HEK293 (cell line): ENCODE results near the gene SYT13.

ENCODE experiments used
- CTCF ChIA-PET: fragments of 350-600 bp; formaldehyde crosslinking; extraction: SDS; loops from one replicate; lab custom pipeline; 2021; ENCODE audit warnings: antibody characterized with exemption; lab: Yijun Ruan, JAX
- POLR2A ChIA-PET: fragments of 300-600 bp; formaldehyde crosslinking; extraction: SDS; loops from one replicate; lab custom pipeline; 2020; ENCODE audit warnings: antibody characterized with exemption, inconsistent platforms; lab: Yijun Ruan, JAX
- H3K27ac ChIP-seq: fragments of 200-500 bp; sonication (Bioruptor generic); 2 replicates; pipeline ENCODE4 v1.5.1; 2014; ENCODE audit warnings: low read depth, low read length, control low read depth, inconsistent platforms; ENCODE audit errors: extremely low read depth
- H3K36me3 ChIP-seq, 2 experiments: fragments of 200-500 bp in 1 of 2; sonication (Bioruptor generic) in 1 of 2; 1 replicate in 1 of 2; 2 replicates in 1 of 2; pipeline ENCODE4 v1.5.1; 2014 to 2017; ENCODE audit warnings: inconsistent platforms in 2 of 2, low read length in 2 of 2; ENCODE audit not compliant: control insufficient read depth in 2 of 2, insufficient read depth in 1 of 2
- H3K4me1 ChIP-seq: fragments of 200-500 bp; sonication (Bioruptor generic); 2 replicates; pipeline ENCODE4 v1.5.1; 2014; ENCODE audit warnings: mild to moderate bottlenecking, low read length, inconsistent platforms; ENCODE audit not compliant: control insufficient read depth, insufficient read depth
- H3K4me3 ChIP-seq: 2 replicates; pipeline ENCODE4 v1.5.1; 2011; ENCODE audit warnings: low read depth, mild to moderate bottlenecking, control low read depth, low read length, moderate library complexity
- H3K9me3 ChIP-seq: fragments of 200-500 bp; sonication (Bioruptor generic); 2 replicates; pipeline ENCODE4 v1.5.1; 2014; ENCODE audit warnings: low read depth, low read length, inconsistent platforms; ENCODE audit not compliant: control insufficient read depth, insufficient read depth
- BCL11A ChIP-seq: fragments of 450-650 bp; formaldehyde crosslinking; IDR thresholded peaks from 2 replicates; pipeline ENCODE4 v1.5.1; 2016; ENCODE audit warnings: low read depth, missing biosample characterization, missing genetic modification characterization
- BCL11B ChIP-seq: fragments of 450-650 bp; formaldehyde crosslinking; IDR thresholded peaks from 2 replicates; pipeline ENCODE4 v1.5.1; 2016; ENCODE audit warnings: low read depth, missing biosample characterization, missing genetic modification characterization
- KLF16 ChIP-seq: fragments of 450-650 bp; formaldehyde crosslinking; IDR thresholded peaks from 2 replicates; pipeline ENCODE4 v1.5.1; 2017; ENCODE audit warnings: missing biosample characterization, missing genetic modification characterization
- MZF1 ChIP-seq: fragments of 450-650 bp; formaldehyde crosslinking; IDR thresholded peaks from 2 replicates; pipeline ENCODE4 v1.5.1; 2017; ENCODE audit warnings: missing biosample characterization, missing genetic modification characterization, borderline replicate concordance
- RBAK ChIP-seq: fragments of 450-650 bp; formaldehyde crosslinking; IDR thresholded peaks from 2 replicates; pipeline ENCODE4 v1.5.1; 2016; ENCODE audit warnings: missing biosample characterization, missing genetic modification characterization
- SP3 ChIP-seq: fragments of 450-650 bp; formaldehyde crosslinking; IDR thresholded peaks from 2 replicates; pipeline ENCODE4 v1.5.1; 2016; ENCODE audit warnings: missing biosample characterization, missing genetic modification characterization
- YY1 ChIP-seq: fragments of 450-650 bp; formaldehyde crosslinking; IDR thresholded peaks from 2 replicates; pipeline ENCODE4 v1.5.1; 2018; ENCODE audit warnings: missing biosample characterization, missing genetic modification characterization
- ZEB2 ChIP-seq: fragments of 450-650 bp; formaldehyde crosslinking; IDR thresholded peaks from 2 replicates; pipeline ENCODE4 v1.5.1; 2016; ENCODE audit warnings: missing biosample characterization, missing genetic modification characterization
- ZFP3 ChIP-seq: fragments of 450-650 bp; formaldehyde crosslinking; IDR thresholded peaks from 2 replicates; pipeline ENCODE4 v1.5.1; 2016; ENCODE audit warnings: low read depth, missing biosample characterization, missing genetic modification characterization
- ZFP37 ChIP-seq: fragments of 450-650 bp; formaldehyde crosslinking; IDR thresholded peaks from 2 replicates; pipeline ENCODE4 v1.5.1; 2016; ENCODE audit warnings: missing biosample characterization, missing genetic modification characterization
- ZNF132 ChIP-seq: fragments of 450-650 bp; formaldehyde crosslinking; IDR thresholded peaks from 2 replicates; pipeline ENCODE4 v1.5.1; 2017; ENCODE audit warnings: missing biosample characterization, missing genetic modification characterization, borderline replicate concordance
- ZNF140 ChIP-seq: fragments of 450-650 bp; formaldehyde crosslinking; IDR thresholded peaks from 2 replicates; pipeline ENCODE4 v1.5.1; 2016; ENCODE audit warnings: missing biosample characterization, missing genetic modification characterization
- ZNF18 ChIP-seq: fragments of 450-650 bp; formaldehyde crosslinking; IDR thresholded peaks from 2 replicates; pipeline ENCODE4 v1.5.1; 2016; ENCODE audit warnings: missing biosample characterization, missing genetic modification characterization
- ZNF184 ChIP-seq: fragments of 450-650 bp; IDR thresholded peaks from 2 replicates; pipeline ENCODE4 v1.5.1; 2018; ENCODE audit warnings: missing biosample characterization, mild to moderate bottlenecking, missing genetic modification characterization
- ZNF211 ChIP-seq: fragments of 450-650 bp; formaldehyde crosslinking; IDR thresholded peaks from 2 replicates; pipeline ENCODE4 v1.5.1; 2016; ENCODE audit warnings: low read depth, missing biosample characterization, missing genetic modification characterization
- ZNF23 ChIP-seq: fragments of 450-650 bp; formaldehyde crosslinking; IDR thresholded peaks from 2 replicates; pipeline ENCODE4 v1.5.1; 2016; ENCODE audit warnings: missing biosample characterization, missing genetic modification characterization, borderline replicate concordance
- ZNF239 ChIP-seq: fragments of 450-650 bp; formaldehyde crosslinking; IDR thresholded peaks from 2 replicates; pipeline ENCODE4 v1.5.1; 2016; ENCODE audit warnings: missing biosample characterization, missing genetic modification characterization
- ZNF266 ChIP-seq: fragments of 450-650 bp; formaldehyde crosslinking; IDR thresholded peaks from 2 replicates; pipeline ENCODE4 v1.5.1; 2016; ENCODE audit warnings: missing biosample characterization, missing genetic modification characterization, low read depth
- ZNF311 ChIP-seq: fragments of 450-650 bp; formaldehyde crosslinking; IDR thresholded peaks from 2 replicates; pipeline ENCODE4 v1.5.1; 2017; ENCODE audit warnings: missing biosample characterization, missing genetic modification characterization, borderline replicate concordance
- ZNF335 ChIP-seq: fragments of 450-650 bp; formaldehyde crosslinking; conservative IDR thresholded peaks from 2 replicates; pipeline ENCODE4 v1.5.1; 2016; ENCODE audit warnings: missing biosample characterization, missing genetic modification characterization
- ZNF398 ChIP-seq: fragments of 450-650 bp; formaldehyde crosslinking; IDR thresholded peaks from 2 replicates; pipeline ENCODE4 v1.5.1; 2017; ENCODE audit warnings: missing biosample characterization, missing genetic modification characterization
- ZNF548 ChIP-seq: fragments of 450-650 bp; formaldehyde crosslinking; IDR thresholded peaks from 2 replicates; pipeline ENCODE4 v1.5.1; 2016; ENCODE audit warnings: missing biosample characterization, missing genetic modification characterization
- ZNF624 ChIP-seq: fragments of 450-650 bp; formaldehyde crosslinking; IDR thresholded peaks from 2 replicates; pipeline ENCODE4 v1.5.1; 2017; ENCODE audit warnings: missing biosample characterization, missing genetic modification characterization
- ZNF664 ChIP-seq: fragments of 450-650 bp; formaldehyde crosslinking; IDR thresholded peaks from 2 replicates; pipeline ENCODE4 v1.5.1; 2016; ENCODE audit warnings: missing biosample characterization, missing genetic modification characterization
- ZNF670 ChIP-seq: fragments of 450-650 bp; formaldehyde crosslinking; IDR thresholded peaks from 2 replicates; pipeline ENCODE4 v1.5.1; 2016; ENCODE audit warnings: missing biosample characterization, missing genetic modification characterization, low read depth
- ZNF776 ChIP-seq: fragments of 450-650 bp; formaldehyde crosslinking; IDR thresholded peaks from 2 replicates; pipeline ENCODE4 v1.5.0; 2017; ENCODE audit warnings: missing biosample characterization, missing genetic modification characterization, borderline replicate concordance
- TF ChIP-seq, protein P1 (sequence below): fragments of 450-650 bp; formaldehyde crosslinking; IDR thresholded peaks from 2 replicates; pipeline ENCODE4 v1.5.1; 2016; ENCODE audit warnings: missing biosample characterization, missing genetic modification characterization
- TF ChIP-seq, protein P2 (sequence below): fragments of 450-650 bp; formaldehyde crosslinking; IDR thresholded peaks from 2 replicates; pipeline ENCODE4 v1.5.1; 2016; ENCODE audit warnings: missing biosample characterization, missing genetic modification characterization, borderline replicate concordance

The SYT13 gene

GRCh38 chr11:45225961-45226871 lies 59.9 kb downstream of the SYT13 start:
- CTCF ChIA-PET: interaction anchor here (1.0 kb wide), 1 partner anchor 43 kb away, joined by 5 read pairs; no protein-coding TSS in a partner anchor
- TF ChIP-seq ZNF664 (tag by site-specific recombination): no peak
- no peak for TF ChIP-seq YY1 (tag by site-specific recombination)
- no peak for TF ChIP-seq ZFP3 (tag by site-specific recombination)
- TF ChIP-seq, protein P1, sequence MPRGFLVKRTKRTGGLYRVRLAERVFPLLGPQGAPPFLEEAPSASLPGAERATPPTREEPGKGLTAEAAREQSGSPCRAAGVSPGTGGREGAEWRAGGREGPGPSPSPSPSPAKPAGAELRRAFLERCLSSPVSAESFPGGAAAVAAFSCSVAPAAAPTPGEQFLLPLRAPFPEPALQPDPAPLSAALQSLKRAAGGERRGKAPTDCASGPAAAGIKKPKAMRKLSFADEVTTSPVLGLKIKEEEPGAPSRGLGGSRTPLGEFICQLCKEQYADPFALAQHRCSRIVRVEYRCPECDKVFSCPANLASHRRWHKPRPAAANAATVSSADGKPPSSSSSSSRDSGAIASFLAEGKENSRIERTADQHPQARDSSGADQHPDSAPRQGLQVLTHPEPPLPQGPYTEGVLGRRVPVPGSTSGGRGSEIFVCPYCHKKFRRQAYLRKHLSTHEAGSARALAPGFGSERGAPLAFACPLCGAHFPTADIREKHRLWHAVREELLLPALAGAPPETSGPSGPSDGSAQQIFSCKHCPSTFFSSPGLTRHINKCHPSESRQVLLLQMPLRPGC (tag by site-specific recombination): no peak
- TF ChIP-seq ZNF211 (tag by site-specific recombination): no peak
- TF ChIP-seq ZNF335 (tag by site-specific recombination): no peak
- TF ChIP-seq ZFP37 (tag by site-specific recombination): no peak
- TF ChIP-seq ZNF670: no peak
- no peak for TF ChIP-seq ZNF624 (tag by site-specific recombination)
- no peak for TF ChIP-seq RBAK (tag by site-specific recombination)
- no peak for TF ChIP-seq ZNF140 (tag by site-specific recombination)
- no peak for TF ChIP-seq KLF16 (tag by site-specific recombination)
- TF ChIP-seq BCL11A (tag by site-specific recombination): no peak
- TF ChIP-seq ZNF132 (tag by site-specific recombination): no peak
- no peak for TF ChIP-seq ZNF184
- TF ChIP-seq MZF1 (tag by site-specific recombination): no peak
- no peak for TF ChIP-seq ZEB2
- TF ChIP-seq ZNF23 (tag by site-specific recombination): no peak
- no peak for TF ChIP-seq ZNF548 (tag by site-specific recombination)
- TF ChIP-seq, all 188 proteins: peak for 0
- H3K27ac ChIP-seq: no peak overlapping the region
- no peaks in the 10 kb centered on the region for H3K9me3 ChIP-seq
- POLR2A ChIA-PET: no interaction called here
- peaks cover 0 to 9% of the 10 kb centered on the region in 2 experiments; a peak in 1 of 3 replicates for H3K36me3 ChIP-seq
- no peaks in the 10 kb centered on the region for H3K4me1 ChIP-seq
- no peak overlapping the region for H3K4me3 ChIP-seq

DNA sequence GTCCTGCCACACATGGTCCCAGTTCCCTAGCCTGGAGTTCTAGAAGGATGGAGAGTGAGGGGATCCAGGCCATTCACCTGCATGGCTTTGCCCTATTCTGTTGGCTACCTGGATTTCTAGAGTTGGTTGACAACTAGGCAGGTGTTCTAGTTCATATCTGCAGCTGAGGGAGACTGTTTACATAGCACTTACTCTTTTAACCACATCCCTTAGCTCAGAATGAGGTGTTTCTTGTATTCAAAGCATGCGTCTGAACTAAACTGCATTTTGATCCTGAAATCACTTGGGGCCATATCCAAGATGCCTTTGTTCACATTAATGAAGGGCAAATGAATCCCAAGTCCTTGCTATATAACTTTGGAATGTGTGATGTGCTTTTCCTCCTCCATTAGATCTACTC lies 60.9 kb downstream of the SYT13 start:
- H3K4me1 ChIP-seq: no peaks in the 10 kb centered on the region
- H3K9me3 ChIP-seq: no peaks in the 10 kb centered on the region
- TF ChIP-seq ZNF239 (tag by site-specific recombination) (no peak), ZNF398 (tag by site-specific recombination) (no peak), SP3 (no peak), ZNF776 (tag by site-specific recombination) (no peak), ZNF311 (tag by site-specific recombination) (no peak), ZNF266 (tag by site-specific recombination) (no peak), BCL11B (no peak), ZNF18 (no peak)
- TF ChIP-seq, protein P2, sequence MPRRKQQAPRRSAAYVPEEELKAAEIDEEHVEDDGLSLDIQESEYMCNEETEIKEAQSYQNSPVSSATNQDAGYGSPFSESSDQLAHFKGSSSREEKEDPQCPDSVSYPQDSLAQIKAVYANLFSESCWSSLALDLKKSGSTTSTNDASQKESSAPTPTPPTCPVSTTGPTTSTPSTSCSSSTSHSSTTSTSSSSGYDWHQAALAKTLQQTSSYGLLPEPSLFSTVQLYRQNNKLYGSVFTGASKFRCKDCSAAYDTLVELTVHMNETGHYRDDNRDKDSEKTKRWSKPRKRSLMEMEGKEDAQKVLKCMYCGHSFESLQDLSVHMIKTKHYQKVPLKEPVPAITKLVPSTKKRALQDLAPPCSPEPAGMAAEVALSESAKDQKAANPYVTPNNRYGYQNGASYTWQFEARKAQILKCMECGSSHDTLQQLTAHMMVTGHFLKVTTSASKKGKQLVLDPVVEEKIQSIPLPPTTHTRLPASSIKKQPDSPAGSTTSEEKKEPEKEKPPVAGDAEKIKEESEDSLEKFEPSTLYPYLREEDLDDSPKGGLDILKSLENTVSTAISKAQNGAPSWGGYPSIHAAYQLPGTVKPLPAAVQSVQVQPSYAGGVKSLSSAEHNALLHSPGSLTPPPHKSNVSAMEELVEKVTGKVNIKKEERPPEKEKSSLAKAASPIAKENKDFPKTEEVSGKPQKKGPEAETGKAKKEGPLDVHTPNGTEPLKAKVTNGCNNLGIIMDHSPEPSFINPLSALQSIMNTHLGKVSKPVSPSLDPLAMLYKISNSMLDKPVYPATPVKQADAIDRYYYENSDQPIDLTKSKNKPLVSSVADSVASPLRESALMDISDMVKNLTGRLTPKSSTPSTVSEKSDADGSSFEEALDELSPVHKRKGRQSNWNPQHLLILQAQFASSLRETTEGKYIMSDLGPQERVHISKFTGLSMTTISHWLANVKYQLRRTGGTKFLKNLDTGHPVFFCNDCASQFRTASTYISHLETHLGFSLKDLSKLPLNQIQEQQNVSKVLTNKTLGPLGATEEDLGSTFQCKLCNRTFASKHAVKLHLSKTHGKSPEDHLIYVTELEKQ (tag by site-specific recombination): no peak
- ChIA-PET CTCF (no interaction called here), POLR2A (no interaction called here)
- no peak overlapping the region for H3K4me3 ChIP-seq
- peaks cover 0 to 9% of the 10 kb centered on the region in 2 experiments; a peak in 1 of 3 replicates for H3K36me3 ChIP-seq
- H3K27ac ChIP-seq: no peak overlapping the region
